ENCODE results near the gene CHP2. TPM values are rescaled to one million over a fixed set of nuclear protein-coding genes. Genes with fewer than 3 reads are reported as not detected.
"Not testable (repeated sequence)": the region's sequence is repeated elsewhere in the genome, so short reads cannot be mapped to it uniquely, and the experiment has no call there.

CHP2 gene
- total and polyA plus RNA-seq, 4 donors: 0.13 to 55.2 (median 0.23) TPM; not detected in 1

GRCh38 chr16:23722613-23723240, 32.1 kb upstream of the CHP2 start:
- WGBS, 2 donors: 76 to 80% methylated on average over 9 of the region's 9 CpGs

DNA sequence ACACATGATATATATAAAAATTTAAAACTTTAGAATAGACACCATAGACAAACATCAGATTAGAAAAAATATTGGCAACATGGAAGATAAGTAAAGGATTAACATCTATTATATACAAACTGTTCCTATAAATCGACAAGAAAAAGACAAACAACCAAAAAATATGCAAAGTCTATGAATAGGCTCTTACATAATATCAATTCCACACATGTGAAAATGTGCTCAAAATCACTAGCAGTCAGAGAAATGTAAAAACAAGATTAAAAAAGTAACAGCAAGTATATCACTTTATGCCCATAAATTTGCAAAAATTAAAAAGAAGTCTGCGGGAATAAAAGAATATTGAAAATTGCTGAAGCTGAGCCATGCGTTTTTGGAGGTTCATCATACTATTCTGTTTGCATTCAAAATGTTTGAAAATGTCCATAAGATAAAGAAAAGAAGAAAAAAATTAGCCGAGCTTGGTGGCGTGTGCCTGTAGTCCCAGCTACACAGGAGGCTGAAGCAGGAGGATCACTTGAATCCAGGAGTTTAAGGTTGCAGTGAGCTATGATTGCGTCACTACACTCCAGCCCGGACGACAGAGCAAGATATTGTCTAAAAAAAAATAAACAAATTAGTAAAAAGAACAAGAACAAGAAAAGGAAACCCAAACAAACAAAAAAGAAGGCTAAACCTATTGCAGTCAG, 30.6 kb upstream of the CHP2 start:
- intact Hi-C loops (cut with DNase I): no loop called here
- Histone ChIP-seq H3K4me1 (ENCODE audit: control insufficient read depth in 1 of 2, insufficient read depth in 2 of 2, low read length in 2 of 2) (no peaks in the 10 kb centered on the region), H3K27ac (ENCODE audit: low read depth in 1 of 2, low read length in 2 of 2) (no peak overlapping the region), H3K9me3 (ENCODE audit: control insufficient read depth, low read length) (peaks cover 2% of the 10 kb centered on the region), H3K27me3 (ENCODE audit: control insufficient read depth in 1 of 2, insufficient read depth in 2 of 2, low read length in 1 of 2) (no peaks in the 10 kb centered on the region), H3K36me3 (ENCODE audit: control insufficient read depth in 1 of 2, insufficient read depth in 2 of 2, low read length in 1 of 2) (no peaks in the 10 kb centered on the region), H3K4me3 (ENCODE audit: low read length in 2 of 2) (no peak overlapping the region)
- ATAC-seq (ENCODE audit: low FRiP score) (no peak), DNase-seq (no peak)
- 65 to 73% methylated on average over 8 of the region's 8 CpGs for WGBS, 2 donors

More at GRCh38 chr16:23722613-23723240, 32.1 kb upstream of the CHP2 start:
- H3K4me1 ChIP-seq (ENCODE audit: control insufficient read depth in 1 of 2, insufficient read depth in 2 of 2, low read length in 2 of 2); DNase-seq; H3K36me3 ChIP-seq (ENCODE audit: control insufficient read depth in 1 of 2, insufficient read depth in 2 of 2, low read length in 1 of 2); ATAC-seq (ENCODE audit: low FRiP score); intact Hi-C loops (cut with DNase I); H3K27me3 ChIP-seq (ENCODE audit: control insufficient read depth in 1 of 2, insufficient read depth in 2 of 2, low read length in 1 of 2); H3K9me3 ChIP-seq (ENCODE audit: control insufficient read depth, low read length); H3K27ac ChIP-seq (ENCODE audit: low read depth in 1 of 2, low read length in 2 of 2); H3K4me3 ChIP-seq (ENCODE audit: low read length in 2 of 2): not testable (repeated sequence)

- Histone ChIP-seq H3K36me3 (ENCODE audit: control insufficient read depth in 1 of 2, insufficient read depth in 2 of 2, low read length in 1 of 2) (no peaks in the 10 kb centered on the region), H3K27me3 (ENCODE audit: control insufficient read depth in 1 of 2, insufficient read depth in 2 of 2, low read length in 1 of 2) (no peaks in the 10 kb centered on the region), H3K4me1 (ENCODE audit: control insufficient read depth in 1 of 2, insufficient read depth in 2 of 2, low read length in 2 of 2) (no peaks in the 10 kb centered on the region), H3K27ac (ENCODE audit: low read depth in 1 of 2, low read length in 2 of 2) (no peak overlapping the region), H3K9me3 (ENCODE audit: control insufficient read depth, low read length) (peaks cover 2% of the 10 kb centered on the region), H3K4me3 (ENCODE audit: low read length in 2 of 2) (no peak overlapping the region)
- no peak for DNase-seq
- WGBS, 2 donors: 57 to 62% methylated on average over 3 of the region's 3 CpGs
- ATAC-seq (ENCODE audit: low FRiP score): no peak
- intact Hi-C loops (cut with DNase I): no loop called here
Observed at GRCh38 chr16:23724785-23725131, 30.1 kb upstream of the CHP2 start.

- Histone ChIP-seq H3K36me3 (ENCODE audit: control insufficient read depth in 1 of 2, insufficient read depth in 2 of 2, low read length in 1 of 2) (no peaks in the 10 kb centered on the region), H3K27ac (ENCODE audit: low read depth in 1 of 2, low read length in 2 of 2) (no peak overlapping the region), H3K4me1 (ENCODE audit: control insufficient read depth in 1 of 2, insufficient read depth in 2 of 2, low read length in 2 of 2) (no peaks in the 10 kb centered on the region), H3K9me3 (ENCODE audit: control insufficient read depth, low read length) (no peaks in the 10 kb centered on the region), H3K4me3 (ENCODE audit: low read length in 2 of 2) (no peak overlapping the region), H3K27me3 (ENCODE audit: control insufficient read depth in 1 of 2, insufficient read depth in 2 of 2, low read length in 1 of 2) (no peaks in the 10 kb centered on the region)
- ATAC-seq (ENCODE audit: low FRiP score) (no peak), DNase-seq (no peak)
- WGBS, 2 donors: 87 to 93% methylated on average over 3 of the region's 3 CpGs
- intact Hi-C loops (cut with DNase I): no loop called here
Observed at GRCh38 chr16:23726710-23727109, 28.1 kb upstream of the CHP2 start.

GRCh38 chr16:23728112-23728477, 26.7 kb upstream of the CHP2 start:
- no peaks in the 10 kb centered on the region for H3K36me3 ChIP-seq (ENCODE audit: control insufficient read depth in 1 of 2, insufficient read depth in 2 of 2, low read length in 1 of 2)
- no peak overlapping the region for H3K27ac ChIP-seq (ENCODE audit: low read depth in 1 of 2, low read length in 2 of 2)
- no peaks in the 10 kb centered on the region for H3K4me1 ChIP-seq (ENCODE audit: control insufficient read depth in 1 of 2, insufficient read depth in 2 of 2, low read length in 2 of 2)
- intact Hi-C loops (cut with DNase I): no loop called here
- ATAC-seq (ENCODE audit: low FRiP score): no peak
- H3K9me3 ChIP-seq (ENCODE audit: control insufficient read depth, low read length): no peaks in the 10 kb centered on the region
- no peaks in the 10 kb centered on the region for H3K27me3 ChIP-seq (ENCODE audit: control insufficient read depth in 1 of 2, insufficient read depth in 2 of 2, low read length in 1 of 2)
- no peak overlapping the region for H3K4me3 ChIP-seq (ENCODE audit: low read length in 2 of 2)
- 57 to 58% methylated on average over 10 of the region's 10 CpGs for WGBS, 2 donors
- no peak for DNase-seq

DNA sequence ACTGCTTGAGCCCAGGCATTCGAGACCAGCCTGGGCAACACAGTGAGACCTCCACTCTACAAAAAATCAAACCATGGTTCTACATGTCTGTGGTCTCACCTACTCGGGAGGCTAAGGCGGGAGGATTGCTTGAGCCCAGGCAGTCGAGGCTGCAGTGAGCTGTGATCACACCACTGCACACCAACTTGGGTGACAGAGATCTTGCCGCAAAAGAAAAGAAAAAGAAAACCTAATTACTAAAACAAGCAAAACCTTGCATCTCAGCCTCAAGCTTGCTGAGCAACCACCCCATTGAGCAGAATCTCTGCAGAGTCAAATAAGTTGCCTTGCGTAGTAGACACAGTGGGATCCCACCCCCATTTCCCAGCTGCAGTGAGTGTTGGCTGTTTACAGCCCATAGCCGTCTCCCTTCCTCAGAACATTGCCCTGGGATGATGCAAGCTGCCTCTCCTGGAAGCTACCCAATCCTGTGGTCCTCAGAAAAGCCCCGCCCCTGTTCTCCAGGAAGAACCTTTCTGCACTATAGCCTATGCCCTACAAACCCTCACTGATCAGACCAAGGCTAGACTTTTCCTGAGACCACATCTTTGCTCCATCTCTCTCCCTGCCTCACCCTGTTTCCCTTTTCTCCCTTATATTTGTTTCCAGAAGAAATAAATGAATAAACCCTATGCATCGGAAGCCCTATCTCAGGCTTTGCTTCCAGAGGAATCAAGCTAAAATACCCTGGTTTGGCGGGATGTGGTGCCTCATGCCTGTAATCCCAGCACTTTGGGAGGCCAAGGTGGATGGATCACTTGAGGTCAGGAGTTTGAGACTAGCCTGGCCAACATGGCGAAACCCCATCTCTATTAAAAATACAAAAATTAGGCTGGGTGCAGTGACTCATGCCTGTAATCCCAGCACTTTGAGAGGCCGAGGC, 25.1 kb upstream of the CHP2 start:
- no peaks in the 10 kb centered on the region for H3K36me3 ChIP-seq (ENCODE audit: control insufficient read depth in 1 of 2, insufficient read depth in 2 of 2, low read length in 1 of 2)
- WGBS, 2 donors: 75 to 77% methylated on average over 12 of the region's 12 CpGs
- H3K27me3 ChIP-seq (ENCODE audit: control insufficient read depth in 1 of 2, insufficient read depth in 2 of 2, low read length in 1 of 2): no peaks in the 10 kb centered on the region
- H3K27ac ChIP-seq (ENCODE audit: low read depth in 1 of 2, low read length in 2 of 2): no peak overlapping the region
- DNase-seq: no peak
- H3K4me3 ChIP-seq (ENCODE audit: low read length in 2 of 2): no peak overlapping the region
- no peaks in the 10 kb centered on the region for H3K4me1 ChIP-seq (ENCODE audit: control insufficient read depth in 1 of 2, insufficient read depth in 2 of 2, low read length in 2 of 2)
- intact Hi-C loops (cut with DNase I): loop anchor here in 1 of 2 donors (10.0 kb wide), 1 partner anchor 305 kb away; no protein-coding TSS in a partner anchor
- H3K9me3 ChIP-seq (ENCODE audit: control insufficient read depth, low read length): no peaks in the 10 kb centered on the region
- ATAC-seq (ENCODE audit: low FRiP score): no peak

DNA sequence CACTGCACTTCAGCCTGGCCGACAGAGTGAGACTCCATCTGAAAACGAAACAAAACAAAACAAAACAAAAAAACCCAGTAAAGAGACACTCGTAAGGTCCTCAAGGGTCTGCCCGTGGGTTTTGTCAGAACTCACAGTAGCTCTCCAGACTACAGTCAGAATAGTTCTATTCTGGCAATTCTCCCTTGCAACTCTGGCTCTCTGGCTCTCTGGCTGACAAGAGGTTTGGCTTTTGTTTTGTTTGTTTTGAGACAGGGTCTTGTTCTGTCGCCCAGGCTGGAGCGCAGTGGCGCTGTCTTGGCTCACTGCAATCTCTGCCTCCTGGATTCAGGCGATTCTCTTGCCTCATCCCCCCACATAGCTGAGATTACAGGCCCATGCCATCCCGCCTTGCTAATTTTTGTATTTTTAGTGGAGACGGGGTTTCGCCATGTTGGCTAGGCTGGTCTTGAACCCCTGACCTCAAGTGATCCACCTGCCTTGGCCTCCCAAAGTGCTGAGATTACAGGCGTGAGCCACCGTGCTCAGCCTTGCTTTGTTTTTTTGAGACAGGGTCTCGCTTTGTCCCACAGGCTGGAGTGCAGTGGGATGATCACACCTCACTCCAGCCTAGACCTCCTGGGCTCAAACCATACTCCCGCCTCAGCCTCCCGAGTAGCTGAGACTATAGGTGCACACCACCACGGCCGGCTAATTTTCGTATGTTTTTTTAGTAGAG, 20.5 kb upstream of the CHP2 start:
- intact Hi-C loops (cut with DNase I): loop anchor here in 1 of 2 donors (10.0 kb wide), 1 partner anchor 300 kb away; no protein-coding TSS in a partner anchor
- no peak overlapping the region for H3K27ac ChIP-seq (ENCODE audit: low read depth in 1 of 2, low read length in 2 of 2)

DNA sequence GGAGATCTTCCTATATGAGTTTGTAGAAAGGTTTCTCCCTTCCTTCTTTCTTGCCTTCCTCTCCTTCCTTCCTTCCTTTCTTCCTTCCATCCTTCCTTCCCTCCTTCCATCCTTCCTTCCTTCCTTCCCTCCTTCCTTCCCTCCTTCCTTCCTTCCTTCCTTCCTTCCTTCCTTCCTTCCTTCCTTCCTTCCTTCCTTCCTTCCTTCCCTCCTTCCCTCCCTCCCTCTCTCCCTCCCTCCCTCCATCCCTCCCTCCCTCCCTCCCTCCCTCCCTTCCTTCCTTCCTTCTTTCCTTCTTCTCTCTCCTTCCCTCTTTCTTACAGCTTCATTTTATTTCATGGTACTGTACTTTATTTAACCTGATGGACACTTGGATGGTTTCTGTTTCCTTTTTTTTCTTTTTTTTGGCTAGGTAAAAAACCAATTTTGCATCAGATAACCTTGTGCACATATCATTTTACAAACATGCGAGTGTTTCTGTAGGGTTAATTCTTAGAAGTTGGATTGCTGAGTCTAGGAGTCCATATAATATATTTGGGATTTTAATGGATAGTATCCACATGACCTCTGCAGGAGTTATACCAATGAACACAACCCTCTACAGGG, 17.3 kb upstream of the CHP2 start:
- intact Hi-C loops (cut with DNase I): loop anchor here in 1 of 2 donors (10.0 kb wide), 1 partner anchor 297 kb away; no protein-coding TSS in a partner anchor
- WGBS, 2 donors: 76 to 88% methylated on average over 1 of the region's 1 CpG

More for the DNA sequence above, 20.5 kb upstream of the CHP2 start:
- H3K4me3 ChIP-seq (ENCODE audit: low read length in 2 of 2): no peak overlapping the region
- DNase-seq (no peak), ATAC-seq (ENCODE audit: low FRiP score) (no peak)
- no peaks in the 10 kb centered on the region for H3K9me3 ChIP-seq (ENCODE audit: control insufficient read depth, low read length)
- no peaks in the 10 kb centered on the region for H3K27me3 ChIP-seq (ENCODE audit: control insufficient read depth in 1 of 2, insufficient read depth in 2 of 2, low read length in 1 of 2)
- 46% methylated on average over 19 of the region's 19 CpGs for WGBS, 2 donors
- no peaks in the 10 kb centered on the region for H3K4me1 ChIP-seq (ENCODE audit: control insufficient read depth in 1 of 2, insufficient read depth in 2 of 2, low read length in 2 of 2)
- no peaks in the 10 kb centered on the region for H3K36me3 ChIP-seq (ENCODE audit: control insufficient read depth in 1 of 2, insufficient read depth in 2 of 2, low read length in 1 of 2)

More for the DNA sequence above, 17.3 kb upstream of the CHP2 start:
- not testable (repeated sequence) for H3K4me1 ChIP-seq (ENCODE audit: control insufficient read depth in 1 of 2, insufficient read depth in 2 of 2, low read length in 2 of 2); H3K27ac ChIP-seq (ENCODE audit: low read depth in 1 of 2, low read length in 2 of 2); DNase-seq; ATAC-seq (ENCODE audit: low FRiP score); H3K9me3 ChIP-seq (ENCODE audit: control insufficient read depth, low read length); H3K4me3 ChIP-seq (ENCODE audit: low read length in 2 of 2); H3K36me3 ChIP-seq (ENCODE audit: control insufficient read depth in 1 of 2, insufficient read depth in 2 of 2, low read length in 1 of 2); H3K27me3 ChIP-seq (ENCODE audit: control insufficient read depth in 1 of 2, insufficient read depth in 2 of 2, low read length in 1 of 2)
